Fibroblast of mammary gland (primary cell): Measurements from ENCODE around the gene NFIA.

Source experiments
- DNase-seq: peaks from one replicate; pipeline ENCODE4 v3.0.0-alpha.2; 2010; ENCODE audit warnings: low read depth
- H3K4me3 ChIP-seq: 2 replicates; pipeline ENCODE4 v1.5.1; 2011; ENCODE audit warnings: low read depth, mild to moderate bottlenecking, low read length, moderate library complexity; ENCODE audit not compliant: control insufficient read depth
- CTCF ChIP-seq: conservative IDR thresholded peaks from 2 replicates; pipeline ENCODE4 v1.5.1; 2011; ENCODE audit warnings: low read depth, low read length, inconsistent platforms; ENCODE audit not compliant: control insufficient read depth, insufficient read depth

NFIA gene

GRCh38 chr1:61389926-61390845, 307.8 kb downstream of the NFIA start:
- no peak for TF ChIP-seq CTCF
- no peak overlapping the region for H3K4me3 ChIP-seq
- no peak for DNase-seq

GRCh38 chr1:61391730-61392129, 309.4 kb downstream of the NFIA start:
- no peak for TF ChIP-seq CTCF
- H3K4me3 ChIP-seq = no peak overlapping the region
- no peak for DNase-seq

GRCh38 chr1:61392409-61393242, 310.3 kb downstream of the NFIA start:
- no peak for DNase-seq
- no peak overlapping the region for H3K4me3 ChIP-seq
- TF ChIP-seq CTCF = no peak

GRCh38 chr1:61393575-61393974, 311.2 kb downstream of the NFIA start:
- no peak for DNase-seq
- TF ChIP-seq CTCF = no peak
- H3K4me3 ChIP-seq = no peak overlapping the region

GRCh38 chr1:61395146-61395800, 312.9 kb downstream of the NFIA start:
- DNase-seq = peak; percentile 19
- no peak overlapping the region for H3K4me3 ChIP-seq
- no peak for TF ChIP-seq CTCF

- DNase-seq = no peak
- H3K4me3 ChIP-seq = no peak overlapping the region
- TF ChIP-seq CTCF = no peak
Measured at GRCh38 chr1:61397495-61397894, 315.1 kb downstream of the NFIA start.
